Measurements from ENCODE around the gene CPTP. TPM values are rescaled to one million over a fixed set of nuclear protein-coding genes. Genes with fewer than 3 reads are reported as not detected.

Gene CPTP
- total RNA-seq, 1 donor: 8.5 TPM

GRCh38 chr1:1353389-1354151 lies 29.0 kb downstream of the CPTP start:
- no peaks in the 10 kb centered on the region for H3K9me3 ChIP-seq (ENCODE audit: low read depth, low read length)
- H3K27me3 ChIP-seq (ENCODE audit: insufficient read depth, low read length): peaks cover 20% of the 10 kb centered on the region

GRCh38 chr1:1354271-1355247 lies 30.0 kb downstream of the CPTP start:
- peaks cover 20% of the 10 kb centered on the region for H3K27me3 ChIP-seq (ENCODE audit: insufficient read depth, low read length)
- H3K4me3 ChIP-seq (ENCODE audit: low read length): no peak overlapping the region
- H3K9me3 ChIP-seq (ENCODE audit: low read depth, low read length): no peaks in the 10 kb centered on the region
- H3K4me1 ChIP-seq (ENCODE audit: insufficient read depth, low read length): peaks cover 27% of the 10 kb centered on the region

More at GRCh38 chr1:1353389-1354151, 29.0 kb downstream of the CPTP start:
- Histone ChIP-seq H3K4me3 (ENCODE audit: low read length) (no peak overlapping the region), H3K4me1 (ENCODE audit: insufficient read depth, low read length) (peaks cover 23% of the 10 kb centered on the region)

GRCh38 chr1:1355416-1355815 lies 30.8 kb downstream of the CPTP start:
- no peaks in the 10 kb centered on the region for H3K9me3 ChIP-seq (ENCODE audit: low read depth, low read length)
- H3K27me3 ChIP-seq (ENCODE audit: insufficient read depth, low read length): peaks cover 20% of the 10 kb centered on the region
- H3K4me3 ChIP-seq (ENCODE audit: low read length): no peak overlapping the region
- peaks cover 27% of the 10 kb centered on the region for H3K4me1 ChIP-seq (ENCODE audit: insufficient read depth, low read length)

GRCh38 chr1:1356166-1356795 lies 31.7 kb downstream of the CPTP start:
- Histone ChIP-seq H3K9me3 (ENCODE audit: low read depth, low read length) (no peaks in the 10 kb centered on the region), H3K4me3 (ENCODE audit: low read length) (no peak overlapping the region), H3K4me1 (ENCODE audit: insufficient read depth, low read length) (peaks cover 27% of the 10 kb centered on the region), H3K27me3 (ENCODE audit: insufficient read depth, low read length) (peaks cover 20% of the 10 kb centered on the region)

- peaks cover 20% of the 10 kb centered on the region for H3K27me3 ChIP-seq (ENCODE audit: insufficient read depth, low read length)
Observed at GRCh38 chr1:1356796-1357401, 32.3 kb downstream of the CPTP start.

GRCh38 chr1:1357871-1358432 lies 33.4 kb downstream of the CPTP start:
- Histone ChIP-seq H3K4me1 (ENCODE audit: insufficient read depth, low read length) (peaks cover 27% of the 10 kb centered on the region), H3K9me3 (ENCODE audit: low read depth, low read length) (no peaks in the 10 kb centered on the region), H3K27me3 (ENCODE audit: insufficient read depth, low read length) (peaks cover 14% of the 10 kb centered on the region), H3K4me3 (ENCODE audit: low read length) (no peak overlapping the region)

More at GRCh38 chr1:1356796-1357401, 32.3 kb downstream of the CPTP start:
- no peak overlapping the region for H3K4me3 ChIP-seq (ENCODE audit: low read length)
- H3K4me1 ChIP-seq (ENCODE audit: insufficient read depth, low read length): peaks cover 27% of the 10 kb centered on the region
- H3K9me3 ChIP-seq (ENCODE audit: low read depth, low read length): no peaks in the 10 kb centered on the region

- no peaks in the 10 kb centered on the region for H3K9me3 ChIP-seq (ENCODE audit: low read depth, low read length)
- peaks cover 8% of the 10 kb centered on the region for H3K27me3 ChIP-seq (ENCODE audit: insufficient read depth, low read length)
- H3K4me1 ChIP-seq (ENCODE audit: insufficient read depth, low read length): peaks cover 23% of the 10 kb centered on the region
- no peak within 1 kb of the TSS for H3K4me3 ChIP-seq (ENCODE audit: low read length)
Observed at GRCh38 chr1:1358433-1359271, 34.0 kb downstream of the CPTP start, which contains the start of gene MXRA8. Gene MXRA8, minus strand, starts transcription at chr1:1358555. Its CDS starts 51 bp downstream, at chr1:1358504.

- Histone ChIP-seq H3K4me1 (ENCODE audit: insufficient read depth, low read length) (peaks cover 17% of the 10 kb centered on the region), H3K9me3 (ENCODE audit: low read depth, low read length) (no peaks in the 10 kb centered on the region), H3K27me3 (ENCODE audit: insufficient read depth, low read length) (peaks cover 4% of the 10 kb centered on the region), H3K4me3 (ENCODE audit: low read length) (no peak overlapping the region)
Observed at GRCh38 chr1:1359308-1359663, 34.7 kb downstream of the CPTP start.

- H3K27me3 ChIP-seq (ENCODE audit: insufficient read depth, low read length): no peaks in the 10 kb centered on the region
- peaks cover 13% of the 10 kb centered on the region for H3K4me1 ChIP-seq (ENCODE audit: insufficient read depth, low read length)
- H3K4me3 ChIP-seq (ENCODE audit: low read length): no peak overlapping the region
- no peaks in the 10 kb centered on the region for H3K9me3 ChIP-seq (ENCODE audit: low read depth, low read length)
Observed at GRCh38 chr1:1359664-1360468, 35.3 kb downstream of the CPTP start.

- Histone ChIP-seq H3K4me1 (ENCODE audit: insufficient read depth, low read length) (peaks cover 13% of the 10 kb centered on the region), H3K27me3 (ENCODE audit: insufficient read depth, low read length) (no peaks in the 10 kb centered on the region), H3K9me3 (ENCODE audit: low read depth, low read length) (no peaks in the 10 kb centered on the region), H3K4me3 (ENCODE audit: low read length) (no peak overlapping the region)
Observed at GRCh38 chr1:1360506-1361169, 36.0 kb downstream of the CPTP start.

GRCh38 chr1:1361233-1361981 lies 36.8 kb downstream of the CPTP start:
- H3K4me1 ChIP-seq (ENCODE audit: insufficient read depth, low read length): peaks cover 13% of the 10 kb centered on the region
- H3K27me3 ChIP-seq (ENCODE audit: insufficient read depth, low read length): no peaks in the 10 kb centered on the region
- H3K9me3 ChIP-seq (ENCODE audit: low read depth, low read length): no peaks in the 10 kb centered on the region
- H3K4me3 ChIP-seq (ENCODE audit: low read length): no peak overlapping the region

- no peaks in the 10 kb centered on the region for H3K27me3 ChIP-seq (ENCODE audit: insufficient read depth, low read length)
- no peaks in the 10 kb centered on the region for H3K9me3 ChIP-seq (ENCODE audit: low read depth, low read length)
- peaks cover 13% of the 10 kb centered on the region for H3K4me1 ChIP-seq (ENCODE audit: insufficient read depth, low read length)
- H3K4me3 ChIP-seq (ENCODE audit: low read length): no peak overlapping the region
Observed at GRCh38 chr1:1361982-1362423, 37.4 kb downstream of the CPTP start.
